HG02763 (cell line): ENCODE results near the gene H6PD.

Source experiments
- ATAC-seq: cut with Tn5 transposase; IDR thresholded peaks from one replicate; pipeline ENCODE4 v1.9.1; 2021; ENCODE audit warnings: mild to moderate bottlenecking, moderate library complexity; ENCODE audit not compliant: unreplicated experiment

H6PD gene

DNA sequence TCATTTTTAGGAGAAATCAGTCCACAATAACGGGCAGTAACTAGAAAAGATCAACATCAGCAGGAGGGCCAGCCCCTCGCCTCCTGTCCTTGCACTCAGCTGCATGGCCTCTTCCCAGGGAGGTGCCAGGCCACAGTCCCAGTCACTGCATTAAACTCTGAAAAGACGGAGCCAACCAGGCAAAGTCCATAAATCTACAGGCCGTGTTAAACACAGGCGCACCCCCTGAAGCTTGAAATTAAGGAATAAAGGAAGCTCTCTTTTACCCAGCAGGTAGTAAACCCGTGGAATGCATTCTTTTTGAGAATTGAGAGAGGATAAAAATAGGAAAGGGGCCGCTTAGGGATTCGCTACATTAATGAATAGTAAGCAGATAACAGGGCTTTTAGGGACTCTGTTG lies 18.4 kb downstream of the H6PD start:
- no peak for ATAC-seq

DNA sequence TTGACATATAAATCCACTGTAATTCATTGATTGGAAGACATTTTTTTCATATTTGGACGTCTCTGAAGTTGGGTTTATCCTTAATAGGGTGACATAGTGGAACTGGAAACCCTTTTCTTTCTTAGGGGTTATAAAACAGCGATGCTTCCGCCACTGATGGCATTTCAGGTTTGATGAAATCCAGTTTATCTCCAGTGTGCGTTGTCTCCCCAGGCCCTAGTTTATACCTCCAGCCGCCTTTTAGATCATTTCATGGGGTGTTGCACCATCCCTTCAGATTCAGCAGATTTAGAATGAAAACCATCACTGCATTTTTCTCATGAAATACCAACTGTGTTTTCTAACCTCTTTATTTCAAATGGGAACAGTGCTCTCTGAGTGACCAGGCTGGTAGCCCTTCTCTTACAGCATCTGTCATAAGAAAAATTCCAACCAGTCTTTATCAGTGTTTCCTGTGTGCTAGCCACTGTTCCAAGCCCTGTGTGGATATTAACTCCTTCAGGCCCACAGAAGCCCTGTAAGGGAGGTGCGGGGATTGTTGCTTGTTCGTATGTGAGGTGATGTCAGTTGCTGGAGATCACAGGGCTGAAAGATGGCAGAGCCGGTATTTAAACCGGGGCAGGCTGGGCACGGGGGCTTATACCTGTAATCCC lies 19.0 kb downstream of the H6PD start:
- no peak for ATAC-seq

DNA sequence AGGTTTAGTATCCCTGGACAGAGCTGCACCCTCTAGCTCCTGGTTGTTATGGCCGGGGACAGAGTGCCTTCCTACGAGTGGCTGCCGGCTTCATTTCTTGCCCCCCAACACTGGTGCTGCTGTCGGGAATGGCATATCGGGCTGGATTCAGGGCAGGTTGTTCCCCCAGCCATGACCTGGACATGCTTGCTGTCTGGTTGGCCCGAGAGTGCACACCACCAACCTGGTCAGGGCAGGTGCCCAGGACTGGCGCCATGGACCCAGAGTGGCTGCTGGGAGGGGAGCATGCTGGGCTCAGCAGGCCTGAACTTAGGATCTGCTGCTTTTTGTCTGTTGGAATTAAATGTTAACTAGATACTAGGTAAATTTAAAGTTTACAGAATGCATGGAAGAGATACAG lies 21.8 kb downstream of the H6PD start:
- ATAC-seq = no peak

DNA sequence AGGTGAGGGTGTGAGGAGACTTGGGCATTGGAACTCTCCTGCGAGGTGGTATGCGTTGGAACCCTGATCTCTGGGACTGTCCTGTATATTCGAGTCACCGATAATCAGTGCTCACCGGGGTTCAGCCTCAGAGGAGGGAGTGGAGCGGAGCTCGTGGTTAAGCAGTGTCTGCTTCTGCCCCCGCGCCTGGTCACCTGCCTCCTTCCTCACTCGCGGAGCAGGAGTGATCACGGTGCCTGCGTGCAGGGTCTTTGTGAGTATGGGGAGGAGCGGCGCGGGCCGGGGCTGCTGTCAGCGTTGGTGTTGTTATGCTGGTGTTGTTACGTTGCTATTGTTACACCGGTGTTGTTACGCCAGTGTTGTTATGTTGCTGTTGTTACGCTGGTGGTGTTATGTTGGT lies 23.3 kb downstream of the H6PD start:
- ATAC-seq = no peak

DNA sequence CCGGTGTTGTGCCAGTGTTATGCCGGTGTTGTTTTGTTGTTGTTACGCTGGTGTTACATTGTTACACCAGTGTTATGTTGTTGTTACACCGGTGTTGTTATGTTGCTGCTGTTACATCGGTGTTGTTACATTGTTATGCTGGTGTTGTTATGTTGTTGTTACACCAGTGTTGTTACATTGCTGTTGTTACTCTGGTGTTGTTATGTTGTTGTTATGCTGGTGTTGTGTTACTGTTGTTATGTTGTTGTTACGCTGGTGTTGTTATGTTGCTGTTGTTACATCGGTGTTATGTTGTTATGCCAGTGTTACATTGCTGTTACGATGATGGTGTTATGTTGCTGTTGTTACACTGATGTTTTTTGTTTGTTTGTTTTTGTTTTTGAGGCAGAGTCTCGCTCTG lies 24.1 kb downstream of the H6PD start:
- ATAC-seq = no peak

DNA sequence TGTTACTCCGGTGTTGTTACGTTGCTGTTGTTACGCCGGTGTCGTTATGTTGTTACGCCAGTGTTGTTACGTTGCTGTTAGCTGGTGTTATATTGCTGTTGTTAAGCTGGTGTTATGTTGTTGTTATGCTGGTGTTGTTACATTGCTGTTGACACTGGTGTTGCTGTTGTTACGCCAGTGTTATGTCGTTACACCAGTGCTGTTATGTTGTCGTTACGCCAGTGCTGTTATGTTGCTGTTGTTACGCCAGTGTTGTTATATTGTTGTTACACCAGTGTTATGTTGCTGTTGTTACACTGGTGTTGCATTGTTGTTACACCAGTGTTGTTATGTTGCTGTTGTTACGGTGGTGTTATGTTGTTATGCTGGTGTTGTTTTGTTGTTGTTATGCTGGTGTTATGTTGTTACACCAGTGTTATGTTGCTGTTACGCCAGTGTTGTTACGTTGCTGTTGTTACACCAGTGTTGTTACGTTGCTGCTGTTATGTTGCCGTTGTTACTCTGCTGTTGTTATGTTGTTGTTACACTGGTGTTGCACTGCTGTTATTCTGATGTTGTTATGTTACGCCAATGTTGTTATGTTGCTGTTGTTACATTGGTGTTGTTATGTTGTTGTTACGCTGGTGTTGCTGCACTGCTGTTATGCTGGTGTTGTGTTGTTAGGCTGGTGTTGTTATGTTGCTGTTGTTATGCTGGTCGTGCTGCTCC lies 25.6 kb downstream of the H6PD start:
- no peak for ATAC-seq

DNA sequence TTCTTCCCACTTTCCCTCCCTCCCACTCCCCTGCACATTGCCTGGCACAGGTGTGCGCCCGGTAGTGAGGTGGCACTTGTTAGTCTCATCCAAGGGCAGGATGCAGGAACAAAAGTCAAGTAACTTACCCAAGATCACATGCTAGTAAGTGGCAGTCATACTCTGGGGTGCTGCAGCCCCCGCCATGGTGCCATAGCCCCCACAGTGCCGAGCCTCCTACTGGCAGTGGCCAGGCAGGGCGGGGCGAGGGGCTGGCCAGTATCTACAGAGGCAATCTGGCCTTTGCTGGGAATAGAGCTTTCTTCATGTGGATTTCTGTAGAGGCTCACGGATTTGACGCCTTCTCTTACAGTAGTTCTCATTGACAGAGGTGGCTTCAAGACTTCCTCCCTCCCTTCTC lies 26.9 kb downstream of the H6PD start:
- no peak for ATAC-seq

DNA sequence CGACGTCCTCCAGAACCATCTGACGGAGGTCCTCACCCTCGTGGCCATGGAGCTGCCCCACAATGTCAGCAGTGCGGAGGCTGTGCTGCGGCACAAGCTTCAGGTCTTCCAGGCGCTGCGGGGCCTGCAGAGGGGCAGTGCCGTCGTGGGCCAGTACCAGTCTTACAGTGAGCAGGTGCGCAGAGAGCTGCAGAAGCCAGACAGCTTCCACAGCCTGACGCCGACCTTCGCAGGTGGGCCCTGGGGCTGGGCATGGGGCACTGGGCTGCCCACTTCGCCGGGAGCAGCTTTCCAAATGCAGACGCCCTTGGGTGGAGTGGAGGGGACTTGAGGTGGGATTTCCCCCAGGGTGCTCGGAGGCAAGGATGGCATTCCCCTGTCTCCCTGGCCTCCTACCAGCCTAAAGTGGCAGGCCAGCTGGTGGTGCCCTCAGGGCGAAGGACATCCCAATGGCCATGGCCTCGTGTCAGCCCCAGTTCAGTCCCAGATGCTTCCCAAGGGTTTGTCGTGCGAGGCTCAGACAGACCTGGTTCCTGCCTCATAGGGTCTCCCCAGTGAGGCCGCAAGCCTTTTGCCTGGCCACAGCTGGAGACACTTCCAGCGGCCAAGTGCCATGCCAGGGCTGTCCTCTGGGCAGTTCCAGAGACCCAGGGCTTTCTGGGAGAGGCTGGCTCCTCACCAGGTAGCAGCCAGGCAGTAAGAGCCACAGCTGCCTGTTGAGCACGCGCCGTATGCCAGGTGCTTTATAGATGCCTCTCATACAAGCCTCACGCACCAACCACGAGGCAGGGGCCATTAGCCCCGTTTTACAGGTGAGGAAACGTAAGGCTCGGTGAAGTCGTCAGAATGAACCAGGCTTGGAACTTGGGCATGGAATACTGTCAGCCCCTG lies 27.8 kb downstream of the H6PD start:
- no peak for ATAC-seq

DNA sequence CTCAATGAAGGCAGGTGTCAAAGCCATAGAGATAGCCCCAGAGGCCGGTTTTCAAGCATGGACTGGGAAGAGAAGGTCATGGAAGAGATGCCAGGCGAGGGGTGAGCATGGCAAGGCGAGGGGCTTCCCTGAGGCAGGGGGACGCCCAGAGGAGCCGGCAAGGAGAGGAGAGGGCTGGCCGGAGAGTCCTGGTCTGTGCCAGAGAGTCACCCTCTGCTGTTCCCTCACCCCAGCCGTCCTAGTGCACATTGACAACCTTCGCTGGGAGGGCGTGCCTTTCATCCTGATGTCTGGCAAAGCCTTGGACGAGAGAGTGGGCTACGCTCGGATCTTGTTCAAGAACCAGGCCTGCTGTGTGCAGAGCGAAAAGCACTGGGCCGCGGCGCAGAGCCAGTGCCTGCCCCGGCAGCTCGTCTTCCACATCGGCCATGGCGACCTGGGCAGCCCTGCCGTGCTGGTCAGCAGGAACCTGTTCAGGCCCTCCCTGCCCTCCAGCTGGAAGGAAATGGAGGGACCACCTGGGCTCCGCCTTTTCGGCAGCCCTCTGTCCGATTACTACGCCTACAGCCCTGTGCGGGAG lies 28.8 kb downstream of the H6PD start:
- ATAC-seq = no peak

DNA sequence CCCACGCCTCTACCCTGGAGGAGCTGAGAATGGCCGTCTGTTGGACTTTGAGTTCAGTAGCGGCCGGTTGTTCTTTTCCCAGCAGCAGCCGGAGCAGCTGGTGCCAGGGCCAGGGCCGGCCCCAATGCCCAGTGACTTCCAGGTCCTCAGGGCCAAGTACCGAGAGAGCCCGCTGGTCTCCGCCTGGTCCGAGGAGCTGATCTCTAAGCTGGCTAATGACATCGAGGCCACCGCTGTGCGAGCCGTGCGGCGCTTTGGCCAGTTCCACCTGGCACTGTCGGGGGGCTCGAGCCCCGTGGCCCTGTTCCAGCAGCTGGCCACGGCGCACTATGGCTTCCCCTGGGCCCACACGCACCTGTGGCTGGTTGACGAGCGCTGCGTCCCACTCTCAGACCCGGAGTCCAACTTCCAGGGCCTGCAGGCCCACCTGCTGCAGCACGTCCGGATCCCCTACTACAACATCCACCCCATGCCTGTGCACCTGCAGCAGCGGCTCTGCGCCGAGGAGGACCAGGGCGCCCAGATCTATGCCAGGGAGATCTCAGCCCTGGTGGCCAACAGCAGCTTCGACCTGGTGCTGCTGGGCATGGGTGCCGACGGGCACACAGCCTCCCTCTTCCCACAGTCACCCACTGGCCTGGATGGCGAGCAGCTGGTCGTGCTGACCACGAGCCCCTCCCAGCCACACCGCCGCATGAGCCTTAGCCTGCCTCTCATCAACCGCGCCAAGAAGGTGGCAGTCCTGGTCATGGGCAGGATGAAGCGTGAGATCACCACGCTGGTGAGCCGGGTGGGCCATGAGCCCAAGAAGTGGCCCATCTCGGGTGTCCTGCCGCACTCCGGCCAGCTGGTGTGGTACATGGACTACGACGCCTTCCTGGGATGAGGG lies 29.7 kb downstream of the H6PD start:
- no peak for ATAC-seq

DNA sequence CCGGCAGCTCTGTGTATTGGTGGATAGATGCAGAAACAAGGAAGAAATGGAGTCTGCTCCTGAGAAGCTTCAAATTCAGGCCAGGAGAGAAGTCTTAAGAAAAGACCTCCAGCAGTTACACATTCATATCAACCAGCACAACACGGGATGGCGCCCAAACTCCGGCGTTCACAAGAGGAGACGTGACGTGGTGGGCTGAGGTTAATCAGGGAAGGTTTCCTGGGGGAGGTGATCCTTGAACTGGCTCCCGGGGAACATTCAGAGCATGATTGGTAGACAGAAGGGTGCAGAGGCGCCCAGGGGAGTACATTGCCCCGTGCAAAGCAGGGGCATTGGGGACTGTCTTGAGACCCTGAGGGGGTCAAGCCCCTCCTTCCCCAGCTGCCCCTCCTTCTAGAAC lies 30.5 kb downstream of the H6PD start:
- ATAC-seq = no peak

DNA sequence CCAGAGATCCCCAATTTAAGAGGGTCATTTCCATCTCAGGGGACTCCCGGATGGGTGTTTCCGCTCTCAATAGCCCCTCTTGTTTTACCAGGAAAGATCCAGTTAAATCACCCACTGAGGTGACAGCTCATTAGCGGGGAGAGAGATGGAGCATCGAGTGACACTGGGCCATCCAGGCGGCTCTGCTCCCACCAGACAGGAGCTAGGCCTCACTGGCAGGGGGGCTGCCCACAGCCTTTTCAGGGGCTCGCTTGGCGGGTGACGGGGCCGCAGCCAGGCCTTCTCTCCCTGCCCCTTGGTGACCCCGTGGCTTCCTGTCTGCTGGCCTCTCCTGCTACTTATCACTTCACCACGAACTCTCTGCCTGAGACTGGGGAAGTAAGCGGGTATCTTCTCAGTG lies 31.4 kb downstream of the H6PD start:
- ATAC-seq = no peak

DNA sequence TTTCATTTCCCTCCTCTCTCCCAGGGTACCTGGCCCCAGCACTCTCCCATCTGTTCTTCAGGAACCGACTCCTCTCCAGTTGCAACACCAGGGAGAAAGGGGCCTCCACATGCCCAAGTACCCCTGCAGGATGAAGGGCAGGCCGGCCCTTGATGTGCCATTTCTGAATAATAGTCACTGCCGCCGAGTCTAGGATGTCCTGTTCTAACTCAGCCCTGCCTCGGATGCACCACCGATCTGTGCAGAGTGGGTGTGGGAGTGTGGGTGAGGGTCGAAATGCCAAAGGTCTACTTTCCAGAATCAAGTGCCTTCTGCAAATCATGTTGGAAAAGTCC lies 32.7 kb downstream of the H6PD start:
- ATAC-seq = no peak

DNA sequence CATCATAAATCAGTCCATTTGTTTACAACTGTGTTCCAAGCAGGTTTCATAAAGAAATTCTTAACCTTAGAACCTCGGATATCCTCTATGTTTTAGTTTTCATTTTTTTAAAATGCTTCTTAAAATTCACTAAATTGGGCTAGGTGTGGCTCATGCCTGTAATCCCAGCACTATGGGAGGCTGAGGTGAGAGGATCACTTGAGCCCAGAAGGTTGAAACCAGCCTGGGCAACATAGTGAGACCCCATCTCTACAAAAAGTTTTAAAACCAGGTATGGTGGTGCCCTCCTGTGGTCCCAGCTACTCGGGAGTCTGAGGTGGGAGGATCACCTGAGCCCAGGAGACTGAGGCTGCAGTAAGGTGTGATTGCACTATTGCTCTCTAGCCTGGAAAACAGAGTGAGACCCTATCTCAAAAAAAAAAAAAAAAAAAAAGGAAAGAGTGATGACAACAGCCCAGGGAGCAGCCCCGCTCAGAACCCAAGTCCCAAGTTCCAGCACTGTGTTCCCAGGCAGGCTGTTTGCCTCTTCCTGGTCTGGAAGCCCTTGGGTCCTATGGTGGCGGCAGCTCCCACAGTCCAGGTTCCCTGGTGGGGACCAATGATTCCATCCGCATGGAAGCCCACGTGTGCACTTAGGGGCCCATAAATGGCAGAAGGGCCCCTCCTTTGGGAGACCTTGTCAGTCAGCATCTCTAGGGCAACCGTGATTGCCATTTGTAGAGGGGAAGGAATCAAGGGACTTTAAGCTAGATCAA lies 33.4 kb downstream of the H6PD start:
- no peak for ATAC-seq

DNA sequence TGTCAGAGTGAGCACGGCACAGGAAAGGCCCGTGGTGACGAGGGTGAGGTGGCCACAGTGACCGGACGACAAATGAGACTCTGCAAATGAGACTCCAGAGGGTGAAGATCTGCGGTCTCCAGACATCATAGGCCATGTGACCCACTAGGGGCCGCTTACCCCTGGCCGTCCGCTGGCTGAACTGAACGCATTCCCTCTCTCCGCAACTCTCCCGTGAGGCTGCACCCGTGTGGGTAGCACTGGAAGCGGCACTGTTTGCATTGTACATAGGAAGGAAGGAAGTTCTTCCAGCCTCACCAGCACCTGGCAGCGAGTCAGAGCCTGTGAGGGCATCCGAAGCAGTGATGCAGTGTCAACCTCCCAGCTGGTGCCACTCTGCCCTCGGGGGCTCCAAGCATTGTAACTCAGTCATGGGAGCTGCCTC lies 34.5 kb downstream of the H6PD start:
- ATAC-seq = no peak

DNA sequence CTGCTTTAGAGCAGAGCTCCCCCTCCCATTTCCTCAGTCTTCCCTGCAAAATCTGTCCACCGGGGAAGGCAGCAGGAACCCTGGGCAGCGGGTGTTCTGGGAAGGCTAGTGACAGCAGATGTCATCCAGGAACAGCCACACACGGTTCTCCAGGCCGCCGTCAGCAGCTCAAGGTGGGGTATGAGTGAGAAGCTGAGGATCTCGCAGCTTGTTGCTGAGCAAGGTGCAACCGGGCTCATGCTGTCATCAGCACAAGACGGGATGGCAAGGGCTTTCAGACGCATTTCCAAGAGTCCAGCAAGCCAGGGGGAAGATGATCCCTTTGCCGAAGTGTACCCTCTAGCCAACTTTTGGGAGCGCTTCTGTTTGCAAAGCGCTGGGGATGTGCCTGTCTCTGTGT lies 35.1 kb downstream of the H6PD start:
- no peak for ATAC-seq

DNA sequence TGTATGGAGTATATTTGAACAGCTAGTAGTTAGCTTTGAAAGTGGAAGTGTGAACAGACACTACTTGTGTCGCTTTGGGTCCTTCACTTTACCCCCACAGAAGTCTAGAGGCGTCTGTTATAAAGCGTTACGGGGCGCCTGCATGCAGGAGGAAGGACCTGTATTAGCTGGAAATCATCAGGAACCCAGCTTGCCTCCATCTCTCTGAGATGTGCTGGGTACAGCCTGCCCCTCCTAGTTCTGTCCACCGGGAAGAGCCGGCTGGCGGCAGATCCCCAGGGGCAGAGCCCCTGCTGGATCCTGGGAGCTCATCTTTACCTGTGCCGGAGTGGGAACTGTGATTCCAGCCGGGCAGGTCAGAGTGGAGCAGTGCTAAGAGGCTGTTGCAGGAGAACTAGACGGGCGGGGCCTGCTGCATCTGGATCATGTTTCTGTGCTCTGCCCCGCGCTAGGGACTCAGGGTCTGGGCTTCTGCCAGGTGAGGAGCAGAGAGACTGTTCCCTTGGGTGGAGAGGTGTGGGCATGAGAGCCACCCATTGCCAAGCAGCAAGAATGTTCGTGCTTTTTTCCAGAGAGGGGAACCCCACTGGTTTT lies 35.8 kb downstream of the H6PD start:
- no peak for ATAC-seq

DNA sequence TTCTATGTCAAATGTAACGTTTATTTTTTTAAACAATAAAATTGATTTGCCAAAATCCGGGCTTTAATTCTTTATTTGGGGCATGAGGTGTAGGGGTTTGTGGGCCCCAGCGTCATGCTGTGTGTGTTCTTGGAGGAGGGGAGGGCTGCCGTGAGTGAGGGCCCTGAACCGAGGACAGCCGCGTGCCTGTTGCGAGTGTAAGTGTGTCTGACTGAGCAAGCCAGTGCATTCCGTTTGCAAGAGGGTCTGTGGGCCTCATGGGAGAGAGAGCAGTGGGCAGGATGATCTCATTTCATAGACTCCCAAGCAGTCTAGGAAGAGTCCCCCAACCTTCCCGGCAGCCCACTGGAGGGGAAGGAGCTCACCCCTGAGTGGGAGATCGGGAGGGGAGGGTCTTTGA lies 36.7 kb downstream of the H6PD start:
- ATAC-seq = no peak

DNA sequence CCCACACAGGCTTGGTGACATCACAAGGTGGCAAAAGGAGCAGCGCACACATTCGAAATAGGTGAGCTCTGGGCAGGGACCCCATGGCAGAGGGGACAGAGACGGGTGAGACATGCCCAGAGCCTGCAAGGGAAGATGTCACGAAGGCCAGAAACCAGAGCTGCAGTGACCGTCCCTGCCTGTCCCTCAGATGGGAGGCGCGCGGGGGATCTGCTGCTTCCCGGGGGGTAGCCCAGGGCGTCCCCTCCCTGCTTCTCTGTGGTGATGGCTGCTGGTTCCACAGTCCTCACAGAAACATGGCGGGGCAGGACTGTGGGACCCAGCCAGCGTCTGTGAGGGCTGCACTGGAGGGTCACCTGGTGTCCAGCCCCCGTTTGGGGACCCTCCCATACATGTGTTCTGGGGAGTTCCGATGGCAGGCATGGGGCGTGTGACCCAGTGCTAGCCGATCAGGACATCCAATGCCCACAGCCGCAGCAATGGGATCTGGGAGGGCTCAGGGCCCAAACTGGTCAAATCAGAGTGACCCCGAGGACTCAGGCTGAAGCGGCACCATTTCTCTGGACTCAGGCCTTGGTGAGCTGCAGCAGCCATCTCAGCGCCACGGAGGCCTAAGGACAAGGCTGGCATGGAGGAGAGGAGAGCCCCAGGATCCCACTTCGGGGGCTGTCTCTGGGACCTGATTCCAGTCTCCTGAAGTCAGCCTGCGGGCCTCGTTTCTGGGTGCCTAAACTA lies 37.5 kb downstream of the H6PD start:
- ATAC-seq = no peak
